Gastrocnemius medialis (tissue), 4 donors: ENCODE data around the gene SSC5D. TPM values are rescaled to one million over a fixed set of nuclear protein-coding genes. Genes with fewer than 3 reads are reported as not detected.
"Not testable (repeated sequence)": the region's sequence is repeated elsewhere in the genome, so short reads cannot be mapped to it uniquely, and the experiment has no call there.

Experiments used
- ATAC-seq, 2 donors: fragments of 150-250 bp; one replicate each; pipeline ENCODE4 v1.9.1; 2016
- DNase-seq, 2 donors: peaks; one replicate each; pipeline ENCODE4 v3.0.0-alpha.2; 2019
- H3K27ac ChIP-seq, 4 donors: fragments of 200-600 bp; sonication (generic); 1 replicate in 1 of 4; 2 replicates in 3 of 4; pipeline ENCODE4 v1.5.1; 2016 to 2018; ENCODE audit warnings: mild to moderate bottlenecking in 2 of 4, moderate library complexity in 1 of 4
- H3K27me3 ChIP-seq, 3 donors: fragments of 200-600 bp; sonication (generic) in 2 of 3; 1 replicate in 1 of 3; 2 replicates in 2 of 3; pipeline versions ENCODE4 v1.5.1 to v1.6.0; 2016 to 2019; ENCODE audit warnings: mild to moderate bottlenecking in 1 of 3, moderate library complexity in 1 of 3
- H3K36me3 ChIP-seq, 2 donors: fragments of 200-600 bp; sonication (generic) in 1 of 2; one replicate each; pipeline ENCODE4 v1.5.1; 2017 to 2018
- H3K4me1 ChIP-seq, 2 donors: fragments of 200-600 bp; sonication (generic) in 1 of 2; one replicate each; pipeline ENCODE4 v1.5.1; 2016 to 2017; ENCODE audit warnings: mild to moderate bottlenecking in 2 of 2
- H3K4me3 ChIP-seq, 4 donors: fragments of 200-600 bp; sonication (generic) in 3 of 4; 1 replicate in 1 of 4; 2 replicates in 3 of 4; pipeline ENCODE4 v1.5.1; 2016 to 2019; ENCODE audit warnings: mild to moderate bottlenecking in 2 of 4
- H3K9me3 ChIP-seq, 3 donors: fragments of 200-600 bp; sonication (generic) in 2 of 3; 1 replicate in 1 of 3; 2 replicates in 2 of 3; pipeline ENCODE4 v1.5.1; 2016 to 2019
- CTCF ChIP-seq, 5 experiments: fragments of 450-650 bp in 3 of 5; fragments of 200-600 bp in 2 of 5; sonication (generic) in 2 of 5; IDR thresholded peaks in 4 of 5; conservative IDR thresholded peaks in 1 of 5; 1 replicate in 4 of 5; 2 replicates in 1 of 5; pipeline ENCODE4 v1.5.1; 2016 to 2019; ENCODE audit warnings: antibody characterized with exemption in 5 of 5, mild to moderate bottlenecking in 3 of 5, moderate library complexity in 3 of 5
- POLR2A ChIP-seq, 2 donors: fragments of 450-650 bp; IDR thresholded peaks; one replicate each; pipeline ENCODE4 v1.6.1; 2017; ENCODE audit warnings: antibody characterized with exemption in 2 of 2, mild to moderate bottlenecking in 2 of 2, moderate library complexity in 2 of 2
- in situ Hi-C, 4 donors: fragments of 200-750 bp; cut with MboI; loops; one replicate each; pipeline versions ENCODE4 v1.15.0 to v1.8.0; 2017; ENCODE audit warnings: low sequenced_read_pairs in 4 of 4
- intact Hi-C: fragments of 100-400 bp; cut with DNase I; formaldehyde crosslinking; loops from one replicate; pipeline ENCODE4 v1.15.1; 2023; ENCODE audit warnings: low total_unique reads
- total RNA-seq, 4 donors: library from RNA; depleted of rRNA; stranded (reverse); fragments of >200 nt; gene quantifications; one replicate each; pipeline versions ENCODE4 v1.1.0 to v1.2.3, GENCODE V29; 2016

The SSC5D gene
- total RNA-seq, 4 donors from 2014 or later, result 0.53 to 2.2 (median 1.1) TPM

- Histone ChIP-seq H3K36me3 (no peaks in the 10 kb centered on the region), H3K27me3 (no peaks in the 10 kb centered on the region), H3K9me3 (no peaks in the 10 kb centered on the region), H3K27ac (no peak overlapping the region), H3K4me3 (no peak overlapping the region), H3K4me1 (peaks cover 14 to 18% of the 10 kb centered on the region in 2 donors)
- in situ Hi-C loops, result no loop called here
- TF ChIP-seq CTCF (IDR thresholded peaks at IDR 0.05 in 4 of 5, conservative IDR thresholded peaks at IDR 0.05 in 1 of 5), result no peak
- no peak for ATAC-seq
- no peak for DNase-seq
- intact Hi-C loops, result no loop called here
These were observed 39.2 kb downstream of the SSC5D start for GRCh38 chr19:55527197-55528029.

GRCh38 chr19:55528030-55528803 lies 40.0 kb downstream of the SSC5D start:
- H3K36me3 ChIP-seq, result no peaks in the 10 kb centered on the region
- H3K4me3 ChIP-seq, result no peak overlapping the region
- H3K27me3 ChIP-seq, result no peaks in the 10 kb centered on the region
- in situ Hi-C loops (no loop called here), intact Hi-C loops (no loop called here)
- no peaks in the 10 kb centered on the region for H3K9me3 ChIP-seq
- no peak overlapping the region for H3K27ac ChIP-seq
- peaks cover 10 to 14% of the 10 kb centered on the region in 2 donors for H3K4me1 ChIP-seq
- no peak for DNase-seq
- no peak for ATAC-seq
- TF ChIP-seq POLR2A (IDR thresholded peaks at IDR 0.05) (no peak), CTCF (IDR thresholded peaks at IDR 0.05 in 4 of 5, conservative IDR thresholded peaks at IDR 0.05 in 1 of 5) (no peak)

DNA sequence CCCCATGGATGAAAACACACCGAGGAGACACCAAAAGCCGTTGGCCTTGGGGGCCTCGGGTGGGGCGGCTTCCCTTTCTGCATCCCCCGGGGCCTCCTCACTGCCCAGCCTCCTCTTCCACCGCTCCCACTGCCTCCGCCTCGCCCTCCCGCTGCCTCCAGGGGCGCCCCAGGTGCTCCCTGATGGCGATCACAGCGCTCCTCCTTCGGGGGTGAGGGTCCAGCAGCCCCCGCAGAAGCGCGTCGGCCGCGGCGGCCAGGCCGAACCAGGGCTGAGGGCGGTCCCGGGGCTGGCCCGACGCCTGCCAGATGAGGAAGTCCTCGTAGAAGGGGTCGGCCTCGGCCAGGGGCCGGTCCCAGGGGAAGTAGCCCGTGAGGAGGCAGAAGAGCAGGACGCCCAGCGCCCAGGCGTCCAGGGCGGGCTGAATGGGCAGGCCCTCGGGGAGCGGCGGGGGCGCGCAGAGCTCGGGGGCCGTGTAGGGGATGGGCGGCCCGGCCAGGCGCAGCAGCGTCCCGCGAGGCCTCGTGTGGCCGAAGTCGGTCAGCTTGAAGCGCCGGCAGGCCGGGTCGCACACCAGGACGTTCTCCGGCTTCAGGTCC lies 41.5 kb downstream of the SSC5D start:
- intact Hi-C loops (no loop called here), in situ Hi-C loops (no loop called here)
- Histone ChIP-seq H3K4me1 (peaks cover 9 to 14% of the 10 kb centered on the region in 2 donors), H3K27ac (no peak overlapping the region), H3K27me3 (no peaks in the 10 kb centered on the region), H3K4me3 (no peak overlapping the region), H3K9me3 (no peaks in the 10 kb centered on the region), H3K36me3 (no peaks in the 10 kb centered on the region)
- TF ChIP-seq CTCF (IDR thresholded peaks at IDR 0.05 in 4 of 5, conservative IDR thresholded peaks at IDR 0.05 in 1 of 5), result no peak
- no peak for TF ChIP-seq POLR2A (IDR thresholded peaks at IDR 0.05)
- DNase-seq, result no peak
- no peak for ATAC-seq

GRCh38 chr19:55530996-55531395 lies 42.8 kb downstream of the SSC5D start:
- peaks cover 3 to 8% of the 10 kb centered on the region in 2 donors for H3K4me1 ChIP-seq
- H3K27me3 ChIP-seq, result no peaks in the 10 kb centered on the region
- intact Hi-C loops, result no loop called here
- no peaks in the 10 kb centered on the region for H3K36me3 ChIP-seq
- ATAC-seq (no peak), DNase-seq (no peak)
- H3K4me3 ChIP-seq, result no peak overlapping the region
- TF ChIP-seq POLR2A (IDR thresholded peaks at IDR 0.05) (no peak), CTCF (IDR thresholded peaks at IDR 0.05 in 4 of 5, conservative IDR thresholded peaks at IDR 0.05 in 1 of 5) (no peak)
- H3K27ac ChIP-seq, result no peak overlapping the region
- in situ Hi-C loops, result no loop called here
- no peaks in the 10 kb centered on the region for H3K9me3 ChIP-seq

GRCh38 chr19:55534280-55534679 lies 46.0 kb downstream of the SSC5D start:
- H3K36me3 ChIP-seq, ATAC-seq, H3K4me1 ChIP-seq, DNase-seq, H3K27me3 ChIP-seq, in situ Hi-C loops, H3K27ac ChIP-seq, H3K4me3 ChIP-seq, intact Hi-C loops, H3K9me3 ChIP-seq: not testable (repeated sequence)
